NCI-H1105 treated with DMSO at 0.1 percent for 48 hours (cell line): ENCODE data around the gene ADORA2A.

Experiments used
- DNase-seq: peaks from one replicate; lab custom pipeline; 2025; lab: John Stamatoyannopoulos, UW

The ADORA2A gene

DNA sequence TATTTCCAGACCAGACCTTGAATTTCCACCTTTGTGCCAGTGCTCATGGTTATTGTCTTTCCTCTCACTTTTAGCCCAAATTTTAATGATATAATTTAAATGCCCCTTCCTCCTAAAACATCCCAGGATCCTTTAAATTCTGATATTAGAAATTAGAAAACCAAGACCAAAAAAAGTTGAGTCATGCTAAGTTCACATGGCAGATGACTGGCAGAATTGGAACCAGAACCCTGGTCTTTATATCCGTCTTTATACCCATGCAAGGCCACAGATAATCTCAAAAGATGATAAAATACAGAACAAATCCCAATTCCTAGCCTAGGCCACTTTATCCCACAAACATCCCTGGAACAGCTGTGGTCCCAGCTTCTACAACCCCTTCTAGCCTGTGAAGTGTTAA is 26.5 kb downstream of the ADORA2A start:
- DNase-seq, result no peak

DNA sequence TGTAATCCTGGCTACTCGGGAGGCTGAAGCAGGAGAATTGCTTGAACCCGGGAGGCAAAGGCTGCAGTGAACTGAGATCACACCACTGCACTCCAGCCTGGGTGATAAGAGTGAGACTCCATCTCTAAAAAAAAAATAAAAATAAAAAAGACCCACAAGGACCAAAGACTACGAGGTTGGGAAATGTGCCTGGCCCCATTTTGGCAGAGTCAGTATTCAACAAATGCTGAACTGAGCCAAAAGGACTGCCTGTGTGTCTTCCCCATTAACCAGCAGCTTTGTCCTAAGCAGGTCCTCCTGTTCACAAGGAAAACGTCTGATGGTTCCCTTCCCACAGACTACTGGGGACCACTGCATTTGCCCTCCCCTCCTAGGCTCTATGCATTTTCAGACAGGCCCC is 27.6 kb downstream of the ADORA2A start:
- DNase-seq, result no peak

DNA sequence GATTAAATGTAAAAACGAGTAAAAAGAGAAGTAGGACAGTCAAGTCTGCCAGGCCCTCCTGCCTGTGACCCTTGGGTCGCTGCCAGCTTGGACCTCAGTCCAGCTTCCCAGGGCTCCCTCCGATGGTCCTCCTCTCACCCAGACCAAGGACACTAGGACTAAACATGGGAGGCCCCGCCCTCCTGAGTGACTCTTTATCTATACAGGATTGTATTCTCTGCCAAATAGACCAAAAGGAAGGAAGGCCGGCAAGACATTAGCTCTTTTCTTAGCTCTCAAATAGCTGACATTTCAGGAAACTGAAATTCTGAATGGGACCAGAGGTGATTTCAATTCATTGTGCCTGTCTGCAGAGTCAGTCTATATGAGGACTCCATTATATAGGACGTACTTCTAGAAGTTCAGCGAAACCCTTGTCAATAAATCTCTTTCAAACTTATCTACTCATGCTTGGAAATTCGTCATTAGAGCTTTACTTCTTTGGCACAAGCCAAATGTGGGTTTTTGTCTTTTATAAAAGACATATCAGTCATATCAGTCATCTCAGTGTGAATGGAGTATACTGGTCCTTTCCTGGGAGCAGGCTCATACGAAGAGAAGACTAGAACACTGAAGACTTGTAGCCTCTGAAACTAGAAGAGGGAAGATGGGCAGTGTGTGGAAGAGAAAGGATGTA is 28.5 kb downstream of the ADORA2A start:
- no peak for DNase-seq

DNA sequence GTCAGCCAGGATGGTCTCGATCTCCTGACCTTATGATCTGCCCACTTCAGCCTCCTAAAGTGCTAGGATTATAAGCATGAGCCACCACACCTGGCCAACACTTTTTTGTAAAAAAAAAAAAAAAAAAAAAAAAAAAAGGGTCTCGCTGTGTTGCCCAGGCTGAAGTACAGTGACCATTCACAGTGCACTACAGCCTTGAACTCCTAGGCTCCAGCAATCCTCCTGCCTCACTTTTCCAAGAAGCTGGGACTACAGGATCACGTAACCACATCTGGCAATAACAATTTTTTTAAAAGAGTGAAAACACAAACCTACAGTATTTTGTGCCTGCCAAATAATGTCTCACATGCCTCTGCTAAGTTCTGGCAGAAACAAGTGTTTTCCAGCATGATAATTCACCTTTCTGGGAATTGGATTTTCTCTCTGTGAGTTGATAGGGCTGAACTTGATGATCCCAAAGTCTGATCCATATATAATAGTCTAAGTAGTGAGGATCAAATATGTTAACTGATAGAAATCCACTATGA is 30.6 kb downstream of the ADORA2A start:
- DNase-seq, result no peak

DNA sequence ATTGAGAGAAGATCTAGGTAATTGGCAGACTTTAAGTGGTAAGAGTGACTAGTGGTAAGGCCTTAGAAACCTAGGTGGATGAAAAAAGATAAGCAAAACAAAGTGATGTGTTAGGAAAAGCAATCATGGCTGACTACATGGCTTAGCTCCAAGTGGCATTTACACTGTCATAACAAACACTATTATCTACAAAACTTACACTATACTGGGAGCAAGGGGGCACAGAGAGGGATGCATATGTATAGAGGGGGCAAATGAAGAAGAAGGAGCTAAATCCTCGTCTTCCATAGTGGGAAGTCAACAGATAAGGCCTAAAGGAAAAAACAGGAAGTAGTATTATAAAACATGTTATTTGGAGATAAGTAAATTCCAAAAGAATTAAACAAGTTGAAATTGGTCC is 32.5 kb downstream of the ADORA2A start:
- DNase-seq, result no peak

DNA sequence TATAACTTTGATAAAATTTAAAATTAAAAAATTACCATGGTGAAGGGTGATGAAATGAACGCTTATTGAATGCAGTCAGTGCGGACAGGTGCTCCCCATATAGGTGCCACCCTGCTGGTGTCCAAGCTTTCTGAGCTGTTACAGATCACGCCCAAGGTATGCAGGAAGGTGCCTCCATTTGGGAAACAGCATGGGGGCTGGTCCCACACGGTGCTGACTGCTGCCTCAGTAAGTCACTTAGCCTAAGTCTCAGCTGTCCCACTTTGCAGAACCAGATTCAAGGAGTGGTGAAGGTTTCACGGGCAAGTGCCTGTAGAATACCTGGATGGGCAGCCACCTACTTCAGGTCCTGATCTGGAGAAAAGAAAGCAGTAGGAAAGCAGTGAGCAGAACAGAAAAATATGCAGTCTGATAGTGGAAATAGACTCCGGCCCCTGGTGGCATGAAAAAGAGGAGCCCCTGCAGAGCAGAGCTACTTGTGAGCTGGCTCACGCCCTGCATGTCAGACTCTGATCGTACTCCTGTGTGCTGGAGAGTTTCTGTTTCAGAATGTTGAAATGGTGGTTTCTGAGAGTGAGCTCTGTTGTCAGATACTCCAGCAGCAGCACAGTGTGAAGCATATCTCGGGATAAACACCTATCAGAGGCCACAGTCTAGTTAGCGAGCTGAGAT is 33.2 kb downstream of the ADORA2A start:
- no peak for DNase-seq

DNA sequence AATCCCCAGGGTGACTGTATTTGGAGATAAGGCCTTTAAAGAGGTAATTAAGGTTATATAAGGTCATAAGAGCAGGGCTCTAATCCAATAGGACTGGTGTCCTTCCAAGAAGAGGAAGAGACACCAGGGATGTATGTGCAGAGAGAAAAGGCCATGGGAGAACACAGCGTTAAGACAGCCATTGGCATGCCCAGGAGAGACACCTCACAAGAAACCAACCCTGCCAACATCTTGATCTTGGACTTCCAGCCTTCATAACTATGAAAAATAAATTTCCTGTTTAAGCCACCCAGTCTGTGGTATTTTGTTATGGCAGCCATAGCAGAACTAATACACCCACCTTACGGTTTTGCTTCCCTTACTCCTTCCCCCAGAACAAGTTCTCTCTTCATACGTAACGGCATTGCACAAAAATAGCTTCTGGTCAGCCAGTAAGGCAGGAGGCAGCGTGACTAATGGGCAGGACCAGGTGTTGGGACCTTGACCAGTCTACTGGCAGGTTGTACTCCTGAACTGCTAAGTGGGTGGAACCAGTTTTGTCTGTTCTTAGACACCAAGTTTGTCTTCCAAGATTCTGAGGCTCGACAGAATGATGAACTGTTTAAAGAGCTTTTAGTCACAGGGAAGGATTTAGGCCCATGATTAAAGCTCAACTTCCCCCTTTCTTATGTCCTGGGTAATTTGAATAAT is 35.8 kb downstream of the ADORA2A start:
- DNase-seq, result no peak

DNA sequence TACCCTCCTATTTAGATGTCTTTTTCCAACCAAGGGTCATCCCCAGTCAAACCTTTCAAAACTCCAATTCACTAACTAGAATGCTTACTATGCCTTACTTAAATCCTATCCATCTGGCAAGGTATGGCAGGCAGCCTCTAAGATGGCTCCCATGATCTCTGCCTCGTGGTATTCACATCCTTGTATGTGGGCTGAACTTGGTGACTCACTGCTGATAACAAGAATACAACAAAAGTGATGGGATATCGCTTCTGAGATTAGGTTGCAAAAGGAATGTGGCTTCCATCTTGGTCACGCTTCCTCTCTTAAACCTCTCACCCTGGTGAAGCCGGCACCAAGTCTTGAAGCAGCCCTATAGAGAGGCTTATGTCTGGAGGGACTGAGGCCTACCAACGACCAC is 38.2 kb downstream of the ADORA2A start:
- no peak for DNase-seq

DNA sequence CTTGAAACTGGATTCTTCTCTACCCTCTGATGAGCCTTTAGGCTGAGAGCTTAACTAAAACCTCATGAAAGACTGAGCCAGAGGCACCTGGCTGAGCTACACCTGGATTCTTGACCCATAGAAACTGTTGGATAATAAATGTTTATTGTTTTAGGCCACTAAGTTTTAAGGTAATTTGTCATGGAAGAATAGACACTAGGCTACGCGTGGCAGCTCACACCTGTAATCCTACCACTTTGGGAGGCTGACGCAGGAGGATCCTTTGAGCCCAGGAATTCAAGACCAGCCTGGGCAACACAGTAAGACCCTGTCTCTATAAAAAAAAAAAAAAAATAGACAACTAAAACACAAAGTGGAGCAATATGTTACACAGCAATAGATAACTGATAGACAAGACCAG is 38.6 kb downstream of the ADORA2A start:
- no peak for DNase-seq

DNA sequence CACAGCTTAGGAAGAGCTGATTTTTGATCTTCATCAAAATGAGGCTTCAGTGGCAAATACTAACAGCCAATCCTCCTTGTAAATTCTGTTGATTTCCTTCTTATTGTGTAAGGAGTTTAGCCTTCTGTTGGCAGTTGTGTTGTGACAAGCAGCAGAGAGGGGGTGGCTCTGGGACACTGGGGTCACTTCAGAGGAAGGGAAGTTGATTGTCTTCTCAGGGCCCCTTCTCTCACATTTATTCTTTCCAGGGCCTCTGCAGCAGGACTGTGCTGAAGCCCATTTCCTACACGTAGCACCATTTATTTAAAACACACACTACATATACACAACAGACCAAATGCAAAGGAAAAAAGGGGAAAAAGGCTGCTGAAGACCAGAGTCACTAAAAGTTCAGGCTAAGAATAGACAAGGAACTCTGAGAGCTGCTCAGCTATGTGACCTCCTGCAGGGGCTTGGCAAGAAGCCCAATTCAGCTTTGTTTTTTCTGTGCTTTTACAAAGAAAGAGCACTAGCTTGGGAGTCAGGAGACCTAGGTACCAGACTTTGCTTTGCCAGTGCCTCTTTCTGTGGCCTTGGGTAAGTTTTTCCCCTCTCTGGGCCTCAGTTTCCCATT is 39.4 kb downstream of the ADORA2A start:
- DNase-seq, result no peak

DNA sequence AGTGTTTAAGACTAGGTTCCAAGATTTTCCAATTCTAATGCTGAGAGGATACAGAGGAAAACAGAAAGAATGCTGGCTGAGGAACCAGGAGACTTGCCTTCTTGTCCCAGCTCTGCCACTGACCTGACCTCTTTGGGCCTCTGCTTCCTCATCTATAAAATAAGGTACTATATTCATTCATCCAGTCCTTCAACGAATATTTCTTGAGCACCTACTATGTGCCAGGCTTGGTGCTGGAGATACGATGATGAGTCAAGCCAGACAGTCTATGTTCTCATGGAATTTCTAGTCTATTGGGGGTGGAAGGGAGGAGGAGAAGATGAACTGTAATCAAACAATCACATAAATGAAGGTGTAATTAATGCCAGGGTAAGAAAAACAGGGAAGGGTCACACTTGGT is 39.9 kb downstream of the ADORA2A start:
- DNase-seq, result no peak

DNA sequence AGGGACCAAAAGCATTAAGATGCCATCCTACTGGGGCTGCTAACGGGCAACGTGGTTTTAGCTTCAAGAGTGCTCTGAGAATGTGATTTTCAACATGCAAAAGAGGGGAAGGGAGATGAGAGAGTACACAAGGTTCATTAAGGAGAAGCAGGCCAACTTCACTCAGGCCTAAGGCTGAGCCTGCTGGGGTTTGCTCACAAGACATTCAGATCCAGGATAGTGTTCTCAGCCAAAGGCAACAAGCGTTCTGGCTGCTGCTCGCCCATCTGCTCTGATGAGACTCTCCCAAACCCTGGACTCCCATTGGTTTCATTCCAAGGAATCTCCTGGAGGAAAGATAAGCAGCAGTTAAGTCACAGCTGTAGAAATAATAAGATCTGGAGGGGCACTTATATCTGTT is 44.2 kb downstream of the ADORA2A start:
- no peak for DNase-seq

DNA sequence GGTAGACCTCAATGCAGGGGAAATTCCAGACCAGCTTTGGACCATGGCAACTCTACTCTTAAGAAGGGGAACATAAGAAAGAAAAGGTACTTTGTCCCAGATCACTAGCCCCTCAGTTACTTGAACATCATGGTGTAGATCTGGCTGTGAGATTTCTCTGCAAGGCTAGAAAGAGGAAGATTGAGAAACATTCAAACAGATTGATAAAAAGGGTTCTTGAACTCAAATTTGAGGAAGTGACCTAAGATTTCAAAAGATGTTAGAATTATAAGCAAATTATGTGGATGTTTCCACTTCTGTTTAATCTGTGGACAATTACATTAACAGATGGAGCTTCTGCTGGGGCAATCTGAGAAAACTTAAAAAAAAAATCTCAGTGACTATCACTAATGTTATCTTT is 45.9 kb downstream of the ADORA2A start:
- DNase-seq, result no peak

DNA sequence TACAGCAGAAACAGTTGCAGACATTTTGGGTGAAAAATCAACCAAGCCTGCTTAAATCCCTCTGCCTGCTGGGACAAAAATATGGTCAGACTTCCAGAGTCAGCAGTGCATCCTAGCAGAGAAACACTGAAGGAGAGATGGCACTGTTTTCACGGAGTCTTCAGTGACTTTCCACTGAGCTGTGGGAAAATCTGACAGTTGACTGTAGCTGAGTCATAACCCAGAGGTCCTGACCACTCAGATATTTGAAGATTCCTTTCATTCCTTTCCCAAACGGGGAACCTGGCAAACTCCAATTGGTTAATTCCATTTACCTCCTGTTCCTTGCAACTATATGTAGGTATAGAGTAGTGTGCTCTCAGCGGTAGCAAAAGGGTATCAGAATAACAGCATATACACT is 46.8 kb downstream of the ADORA2A start:
- DNase-seq, result no peak

DNA sequence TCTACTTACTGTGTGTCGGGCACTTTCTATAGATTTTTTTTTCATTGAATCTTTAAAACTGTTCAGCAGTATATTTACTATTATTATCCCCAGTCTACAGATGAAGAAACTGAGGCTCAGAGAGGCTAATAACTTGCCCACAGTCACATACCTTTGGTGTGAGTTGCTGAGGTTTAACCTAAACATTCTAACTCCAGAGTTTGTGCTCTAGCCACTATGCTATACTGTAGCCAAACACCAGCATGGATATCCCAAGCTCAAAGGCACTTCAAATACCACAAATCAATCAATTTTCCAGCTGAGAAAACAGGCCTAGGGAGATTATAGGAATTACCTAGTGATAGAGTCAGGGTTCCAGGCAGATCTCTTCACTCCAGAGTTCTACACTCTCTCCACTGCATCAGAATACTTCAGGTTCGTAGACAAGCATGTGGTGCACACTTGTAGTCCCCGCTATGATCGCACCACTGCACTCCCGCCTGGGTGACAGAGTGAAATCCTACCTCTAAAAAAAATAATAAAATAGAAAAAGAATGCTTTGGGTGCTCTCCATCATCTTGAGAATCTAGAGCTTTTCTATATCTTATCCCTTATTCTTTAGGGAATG is 47.4 kb downstream of the ADORA2A start:
- DNase-seq, result no peak

DNA sequence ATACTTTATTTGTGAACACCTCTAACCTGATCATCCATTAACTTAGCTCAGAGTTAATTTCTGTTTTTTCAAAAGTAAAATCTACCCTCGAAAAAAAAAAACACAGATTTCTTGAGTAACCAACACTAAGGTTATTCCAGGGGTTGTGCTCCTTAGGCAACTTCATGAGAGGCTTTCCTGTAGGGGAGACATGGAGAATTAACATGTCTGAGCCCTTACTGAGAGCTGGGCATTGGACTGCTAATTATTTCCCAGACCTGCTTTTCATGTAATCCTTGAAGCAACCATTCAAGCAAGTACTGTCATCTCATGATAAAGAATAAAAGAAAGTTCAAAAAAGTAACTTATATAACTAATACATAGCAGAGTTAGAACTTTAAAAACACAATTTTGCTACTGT is 54.2 kb downstream of the ADORA2A start:
- DNase-seq, result no peak

DNA sequence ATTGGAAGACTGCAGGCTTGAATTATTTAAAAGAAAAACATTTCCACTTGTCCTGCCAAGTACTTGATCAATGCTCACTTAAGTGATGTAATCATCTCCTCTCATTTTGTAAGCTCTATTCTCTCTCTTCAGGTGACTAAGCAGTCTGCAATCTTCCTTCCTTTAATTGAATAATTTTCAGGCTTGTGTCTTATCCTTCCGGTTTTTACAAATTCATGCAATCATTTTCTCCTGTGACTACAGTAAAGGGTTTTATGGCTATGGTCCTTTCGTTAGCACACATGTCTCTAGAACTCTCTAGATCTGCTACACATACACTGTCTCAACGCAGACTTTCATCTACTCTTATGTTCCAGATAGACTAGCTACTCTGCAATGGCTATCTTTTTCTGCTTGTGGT is 55.2 kb downstream of the ADORA2A start:
- peak; percentile 38 for DNase-seq

DNA sequence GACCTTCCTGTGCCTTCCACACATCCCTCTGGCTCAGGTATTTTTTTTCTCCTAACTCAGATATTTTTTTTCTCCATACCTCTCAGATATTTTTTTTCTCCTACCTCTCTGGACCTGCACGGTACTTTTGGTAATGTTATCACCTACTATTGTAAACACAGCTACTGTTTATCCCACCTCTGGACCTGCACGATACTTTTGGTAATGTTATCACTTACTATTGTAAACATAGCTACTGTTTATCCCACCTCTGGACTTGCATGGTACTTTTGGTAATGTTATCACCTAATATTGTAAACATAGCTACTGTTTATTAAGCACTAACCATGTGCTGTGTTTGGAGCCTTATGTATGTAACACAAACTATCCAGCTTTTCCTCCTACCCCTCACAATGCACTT is 55.6 kb downstream of the ADORA2A start:
- DNase-seq, result no peak

DNA sequence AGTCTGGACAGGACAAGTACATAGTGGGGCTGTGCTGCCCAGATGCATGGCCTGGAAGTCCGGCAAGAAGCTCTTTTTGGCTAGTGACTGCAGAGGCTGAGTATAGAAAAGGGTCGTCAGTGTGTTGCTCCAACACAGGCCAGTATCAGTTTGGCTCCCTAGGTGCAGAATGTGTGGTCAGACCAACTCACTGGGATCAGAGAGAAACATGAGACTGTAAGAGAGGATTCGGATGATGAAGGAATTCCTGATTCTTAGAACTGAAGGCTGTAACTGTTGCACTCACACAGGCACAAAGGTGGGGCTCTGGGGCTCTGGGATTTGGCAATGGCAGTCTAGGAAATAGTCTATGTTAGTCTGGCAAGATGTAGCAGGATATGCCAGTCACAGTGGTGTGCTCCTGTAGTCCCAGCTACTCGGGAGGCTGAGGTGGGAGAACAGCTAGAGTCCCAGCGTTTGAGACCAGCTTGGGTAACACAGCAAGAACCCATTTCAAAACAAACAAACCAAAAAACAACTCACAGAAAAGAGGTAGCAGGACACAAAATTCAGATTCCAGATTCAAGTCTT is 56.7 kb downstream of the ADORA2A start:
- DNase-seq, result no peak

DNA sequence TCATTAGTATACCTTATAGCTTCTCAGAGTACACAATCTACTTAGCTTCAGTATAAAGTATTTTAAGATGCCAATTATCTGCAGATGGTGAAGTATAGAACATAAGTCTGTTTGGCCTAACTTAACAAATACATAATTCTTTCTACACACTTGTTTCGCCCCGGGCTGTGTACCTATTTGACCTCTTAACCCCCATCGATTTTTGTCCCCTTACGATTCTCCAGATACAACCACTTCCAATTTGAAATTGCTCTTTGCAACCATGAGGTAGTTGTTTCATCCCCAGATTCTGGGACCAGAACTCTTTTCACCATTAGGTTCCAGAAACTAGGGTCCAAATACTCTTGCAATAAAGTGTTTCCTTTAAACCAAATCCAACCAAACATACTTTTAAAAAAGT is 57.8 kb downstream of the ADORA2A start:
- no peak for DNase-seq

DNA sequence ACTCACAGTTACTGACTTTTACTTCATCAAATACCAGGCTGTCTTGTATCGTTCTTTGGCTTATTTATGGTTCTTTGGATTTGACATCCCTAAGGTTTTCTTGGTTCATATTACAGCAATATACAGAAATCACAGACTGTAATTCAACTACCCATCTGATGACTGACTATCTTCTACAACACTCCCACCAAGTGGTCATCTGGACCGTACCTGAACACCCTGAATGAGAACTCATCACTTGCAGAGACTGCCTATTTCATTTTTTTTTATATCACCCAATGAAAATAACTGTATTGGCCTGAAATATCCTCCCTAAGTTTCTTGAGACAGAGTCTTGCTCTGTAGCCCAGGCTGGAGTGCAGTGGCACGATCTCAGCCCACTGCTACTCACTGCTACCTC is 58.2 kb downstream of the ADORA2A start:
- no peak for DNase-seq

DNA sequence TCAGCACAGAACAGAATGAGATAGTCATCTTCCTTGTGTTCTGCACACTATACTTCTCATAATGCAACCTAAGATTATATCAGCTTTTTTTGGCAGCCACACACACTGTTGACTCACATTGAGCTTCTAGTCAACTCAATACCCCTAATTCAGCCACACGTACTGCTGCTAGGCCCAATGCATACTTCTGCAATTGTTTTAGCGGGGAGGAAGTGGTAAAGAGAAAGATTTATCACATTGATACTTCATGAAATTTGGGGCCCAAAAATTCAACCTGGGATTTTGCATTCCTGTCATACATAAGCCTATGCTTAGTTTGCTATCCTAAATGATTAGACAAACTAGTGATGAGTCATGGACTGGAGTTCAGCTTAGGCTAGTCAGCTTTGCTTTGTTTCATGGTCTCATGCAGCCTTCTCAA is 59.1 kb downstream of the ADORA2A start:
- no peak for DNase-seq
